Hepatic stellate cell (primary cell): Measurements from ENCODE around the gene MBNL1.

Experiments
- DNase-seq: peaks from one replicate; pipeline ENCODE4 v3.0.0; 2011; ENCODE audit warnings: low spot score

The MBNL1 gene

GRCh38 chr3:152491922-152492321 lies 223.2 kb downstream of the MBNL1 start:
- no peak for DNase-seq

DNA sequence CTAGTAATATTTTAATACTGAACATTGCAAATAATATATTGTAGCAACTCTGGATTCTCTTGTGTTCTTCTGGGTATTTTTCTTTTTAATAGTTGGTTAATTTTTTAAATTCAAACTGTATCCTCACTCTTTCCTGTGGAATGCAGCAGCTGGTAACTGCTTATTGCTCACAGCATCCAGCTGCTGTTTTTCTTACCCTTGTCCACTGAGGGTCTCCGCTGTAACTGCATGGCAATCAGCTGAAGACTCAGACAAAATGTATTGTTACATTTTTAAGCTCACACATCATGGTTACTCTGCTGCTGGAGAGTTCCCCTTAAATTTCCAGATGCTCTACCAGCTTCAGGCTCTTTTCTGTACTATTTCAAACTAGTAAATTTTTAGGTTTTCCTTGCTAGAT lies 227.6 kb downstream of the MBNL1 start:
- DNase-seq, result no peak

- DNase-seq, result no peak
Measured at GRCh38 chr3:152496716-152497115, 228.0 kb downstream of the MBNL1 start.

- DNase-seq, result no peak
Measured at GRCh38 chr3:152497457-152497856, 228.7 kb downstream of the MBNL1 start.

GRCh38 chr3:152497890-152498289 lies 229.2 kb downstream of the MBNL1 start:
- DNase-seq, result no peak

DNA sequence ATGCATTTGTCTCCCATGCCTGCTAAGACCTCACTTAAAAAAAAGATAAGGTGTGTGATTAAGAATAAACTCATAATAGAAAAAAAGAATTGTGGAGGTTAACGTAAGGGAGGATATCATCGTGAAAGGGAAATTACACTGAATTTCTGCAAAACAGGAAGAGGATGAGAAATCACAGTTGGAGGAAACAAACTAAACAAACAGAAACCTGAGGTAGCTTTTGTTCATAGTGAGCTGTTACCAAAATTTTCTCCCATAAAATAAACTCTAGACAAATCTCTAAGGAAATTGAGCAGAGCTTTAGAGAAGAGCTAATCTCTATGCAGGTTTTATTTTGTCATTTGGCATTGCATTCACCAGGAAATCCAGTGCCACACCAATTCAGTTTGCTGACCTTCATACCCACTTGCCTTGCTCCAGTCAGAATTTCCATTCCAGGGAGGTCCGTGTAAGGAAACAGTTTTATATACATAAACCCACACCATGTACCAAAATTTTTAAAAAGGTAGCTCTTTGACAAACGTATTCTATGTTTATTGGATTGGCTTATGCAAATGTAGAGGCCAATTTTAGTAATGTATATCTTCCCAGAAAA lies 231.2 kb downstream of the MBNL1 start:
- no peak for DNase-seq

- no peak for DNase-seq
Measured at GRCh38 chr3:152505926-152506325, 237.2 kb downstream of the MBNL1 start.

DNA sequence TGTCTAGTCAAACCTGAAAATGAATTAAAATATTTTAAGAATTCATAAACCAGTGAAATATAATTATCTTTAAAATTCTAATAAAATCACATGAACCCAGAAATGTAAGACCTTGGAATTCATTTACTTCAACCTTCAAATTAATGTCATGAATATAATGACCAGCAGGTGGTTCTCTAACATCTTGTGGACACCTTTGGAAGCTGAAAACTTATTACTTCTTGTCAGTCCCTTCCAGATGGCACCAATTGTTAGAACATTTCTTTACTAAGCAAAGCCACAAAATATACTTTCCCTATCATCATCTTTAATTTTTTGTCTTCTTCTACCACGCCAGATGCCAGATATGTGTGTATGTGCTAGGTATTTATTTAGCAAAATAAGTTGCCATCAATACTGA lies 240.0 kb downstream of the MBNL1 start:
- no peak for DNase-seq

- DNase-seq, result no peak
Measured at GRCh38 chr3:152511904-152512303, 243.2 kb downstream of the MBNL1 start.

DNA sequence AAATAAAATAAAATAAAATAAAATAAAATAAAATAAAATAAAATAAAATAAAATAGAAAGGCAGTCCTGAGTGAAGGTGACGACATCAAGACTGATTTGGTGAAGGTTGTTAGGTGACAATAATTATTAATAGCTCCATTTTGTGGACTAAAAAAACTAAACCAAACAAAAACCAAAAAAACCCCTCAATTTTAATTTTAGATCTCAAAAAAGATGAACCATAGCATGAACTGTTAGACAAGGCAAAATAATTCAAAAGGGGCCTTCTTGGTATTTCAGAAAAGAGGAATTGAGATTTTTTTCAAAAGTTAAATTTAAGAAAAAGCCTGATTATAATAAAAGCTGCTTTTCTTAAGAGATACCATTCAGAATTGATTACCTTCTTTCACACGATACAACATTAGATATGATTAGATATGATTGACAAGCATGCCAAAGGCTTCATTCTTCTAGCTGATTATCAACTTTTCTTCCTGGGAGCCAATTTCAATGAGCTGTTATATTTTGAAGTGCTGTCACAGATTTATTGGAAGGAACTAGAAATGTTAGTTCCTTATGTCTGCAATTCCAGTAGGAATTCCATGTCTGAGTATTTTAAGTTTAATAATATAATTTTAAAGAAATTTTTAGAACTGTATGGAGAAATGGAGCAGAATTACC lies 244.7 kb downstream of the MBNL1 start:
- DNase-seq, result no peak
